Fibroblast of the aortic adventitia (primary cell): ENCODE measurements around the gene GNA14. TPM values are rescaled to one million over a fixed set of nuclear protein-coding genes. Genes with fewer than 3 reads are reported as not detected.
"Not testable (repeated sequence)": the region's sequence is repeated elsewhere in the genome, so short reads cannot be mapped to it uniquely, and the experiment has no call there.

Experiments used
- DNase-seq: peaks from one replicate; pipeline ENCODE4 v3.0.0-alpha.2; 2010; ENCODE audit warnings: low read depth
- H3K4me3 ChIP-seq: 2 replicates; pipeline ENCODE4 v1.5.1; 2011; ENCODE audit warnings: low read depth, mild to moderate bottlenecking, control low read depth, low read length, moderate library complexity
- CTCF ChIP-seq: IDR thresholded peaks from 2 replicates; pipeline ENCODE4 v1.5.1; 2011; ENCODE audit warnings: mild to moderate bottlenecking, low read length, control low read depth, inconsistent platforms; ENCODE audit not compliant: insufficient read depth
- total RNA-seq: library from RNA; depleted of rRNA; stranded (reverse); fragments of >200 nt; gene quantifications from 2 replicates; pipeline ENCODE4 v1.2.3, GENCODE V29; 2012; ENCODE audit warnings: low replicate concordance

Gene GNA14
- total RNA-seq, 1 donor: 1.5 TPM

DNA sequence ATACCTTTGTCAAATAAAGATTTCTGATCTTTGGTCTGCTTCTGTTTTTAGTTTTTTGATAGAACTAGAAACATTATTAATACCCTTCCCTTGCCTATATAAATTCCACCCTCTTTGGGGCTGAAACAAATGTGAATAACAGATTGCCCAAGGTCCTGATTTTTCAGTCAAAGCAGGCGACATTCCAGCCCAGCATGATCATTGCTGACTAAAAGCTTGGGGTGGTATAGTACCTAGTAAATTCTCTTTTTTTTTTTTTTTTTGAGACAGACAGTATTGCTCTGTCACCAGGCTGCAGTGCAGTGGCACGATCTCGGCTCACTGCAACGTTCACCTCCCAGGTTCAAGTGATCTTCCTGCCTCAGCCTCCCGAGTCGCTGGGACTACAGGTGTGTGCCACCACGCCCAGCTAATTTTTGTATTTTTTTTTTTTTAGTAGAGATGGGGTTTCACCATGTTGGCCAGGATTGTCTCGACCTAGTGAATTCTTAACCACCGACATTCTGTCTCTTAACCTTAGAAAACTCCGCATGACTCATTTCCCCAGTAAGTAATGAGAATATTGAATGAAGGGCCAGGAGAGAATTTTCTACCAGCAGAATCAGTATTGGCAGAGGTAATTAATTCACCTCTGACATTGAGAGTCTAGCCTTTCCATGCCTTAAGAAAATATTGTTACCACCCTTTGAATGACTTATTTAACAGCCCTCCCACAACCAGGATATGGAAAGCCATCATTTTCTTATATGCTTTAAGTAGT is 226.4 kb downstream of the GNA14 start:
- no peak for DNase-seq
- TF ChIP-seq CTCF: no peak
- H3K4me3 ChIP-seq: no peak overlapping the region

- H3K4me3 ChIP-seq: no peak overlapping the region
- DNase-seq: no peak
- TF ChIP-seq CTCF: no peak
Observed at GRCh38 chr9:77420641-77421040, 227.5 kb downstream of the GNA14 start.

DNA sequence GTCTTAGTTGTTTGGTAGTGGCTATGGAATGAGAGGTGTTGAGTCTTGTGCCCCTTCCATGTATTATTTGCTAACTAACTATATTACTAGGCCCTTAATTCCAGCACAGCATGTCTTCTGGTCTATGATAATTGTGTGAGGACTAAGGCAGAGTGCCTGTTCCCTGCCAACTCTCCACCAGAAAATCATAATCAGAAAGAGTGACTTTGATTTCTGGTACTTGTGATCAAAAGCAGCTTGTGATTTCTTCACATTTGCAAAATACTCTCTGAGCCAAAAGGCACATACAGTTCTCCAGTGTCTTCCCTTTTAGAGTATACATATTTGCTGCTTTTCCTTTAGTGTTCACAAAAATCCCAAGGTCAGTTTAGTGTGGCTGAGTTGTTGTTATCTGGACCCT is 229.9 kb downstream of the GNA14 start:
- no peak for DNase-seq

DNA sequence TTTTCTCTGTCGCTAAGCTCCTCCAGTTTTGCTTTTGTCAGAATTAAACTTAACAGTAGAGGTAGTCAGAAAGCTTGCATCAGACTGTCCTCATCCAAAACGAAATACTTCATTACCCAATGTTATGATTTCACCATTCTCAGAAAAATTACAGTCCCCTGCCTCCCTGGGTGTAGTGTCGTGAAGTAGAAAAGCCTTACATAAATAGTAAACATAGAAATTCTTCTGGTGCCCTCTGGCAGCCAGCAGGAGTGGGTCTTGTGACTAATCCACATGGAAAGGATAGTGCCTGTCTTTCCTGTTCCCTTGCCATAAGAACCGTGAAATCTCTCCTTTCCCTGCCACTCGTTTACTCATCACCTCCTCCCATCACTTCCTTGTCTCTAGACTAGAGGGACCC is 230.6 kb downstream of the GNA14 start:
- peak; percentile 73 for DNase-seq
- H3K4me3 ChIP-seq: no peak overlapping the region
- TF ChIP-seq CTCF: no peak

More for the DNA sequence above, 229.9 kb downstream of the GNA14 start:
- no peak for TF ChIP-seq CTCF
- no peak overlapping the region for H3K4me3 ChIP-seq

DNA sequence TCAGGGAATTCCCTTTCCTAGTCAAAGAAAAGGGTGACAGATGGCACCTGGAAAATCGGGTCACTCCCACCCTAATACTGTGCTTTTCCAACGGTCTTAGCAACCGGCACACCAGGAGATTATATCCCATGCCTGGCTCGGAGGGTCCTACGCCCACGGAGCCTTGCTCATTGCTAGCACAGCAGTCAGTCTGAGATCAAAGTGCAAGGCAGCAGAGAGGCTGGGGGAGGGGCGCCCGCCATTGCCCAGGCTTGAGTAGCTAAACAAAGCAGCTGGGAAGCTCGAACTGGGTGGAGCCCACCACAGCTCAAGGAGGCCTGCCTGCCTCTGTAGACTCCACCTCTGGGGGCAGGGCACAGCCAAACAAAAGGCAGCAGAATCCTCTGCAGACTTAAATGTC is 239.6 kb downstream of the GNA14 start:
- not testable (repeated sequence) for H3K4me3 ChIP-seq, DNase-seq

DNA sequence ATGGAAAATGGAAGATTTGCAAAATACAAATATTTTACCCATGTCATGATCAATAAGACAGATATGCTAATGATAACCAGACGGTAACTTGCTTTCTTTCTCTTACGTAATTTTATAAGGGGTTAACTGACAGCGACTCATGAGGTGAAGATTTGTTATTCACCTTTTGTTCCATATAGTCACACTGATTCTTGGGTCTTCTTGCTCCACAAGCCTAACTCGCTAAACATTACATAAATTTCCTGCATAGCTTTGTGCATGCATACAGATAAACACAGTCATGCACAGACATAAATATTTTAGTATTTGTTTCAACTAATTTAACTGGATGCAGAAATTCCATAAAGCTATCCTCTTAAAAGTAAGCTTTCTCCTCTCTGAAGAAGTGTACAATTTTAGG is 244.9 kb downstream of the GNA14 start:
- no peak for DNase-seq
- no peak for TF ChIP-seq CTCF
- H3K4me3 ChIP-seq: no peak overlapping the region

- H3K4me3 ChIP-seq: no peak overlapping the region
- DNase-seq: peak; percentile 6
- no peak for TF ChIP-seq CTCF
Observed at GRCh38 chr9:77402286-77402685, 245.8 kb downstream of the GNA14 start.
